Osteoblast (primary cell): Measurements from ENCODE around the gene UBE2N. TPM values are rescaled to one million over a fixed set of nuclear protein-coding genes. Genes with fewer than 3 reads are reported as not detected.
"Not testable (repeated sequence)": the region's sequence is repeated elsewhere in the genome, so short reads cannot be mapped to it uniquely, and the experiment has no call there.

Experiments
- DNase-seq: peaks from one replicate; pipeline ENCODE4 v3.0.0; 2011; ENCODE audit warnings: low spot score, mixed read lengths; ENCODE audit not compliant: insufficient read length; ENCODE audit errors: missing footprints
- H2AFZ ChIP-seq: 2 replicates; pipeline ENCODE4 v1.6.0; 2011; ENCODE audit warnings: mild to moderate bottlenecking, low read length
- H3K27ac ChIP-seq: 2 replicates; pipeline ENCODE4 v1.5.1; 2011; ENCODE audit warnings: mild to moderate bottlenecking, low read depth, low read length, moderate library complexity
- H3K27me3 ChIP-seq: 2 replicates; pipeline ENCODE4 v1.6.0; 2012; ENCODE audit warnings: mild to moderate bottlenecking, control low read depth, inconsistent platforms, low read length, moderate library complexity; ENCODE audit not compliant: insufficient read depth
- H3K36me3 ChIP-seq: 2 replicates; pipeline ENCODE4 v1.5.1; 2011; ENCODE audit warnings: mild to moderate bottlenecking, low read length, control low read depth, moderate library complexity; ENCODE audit not compliant: insufficient read depth
- H3K4me1 ChIP-seq: 2 replicates; pipeline ENCODE4 v1.5.1; 2011; ENCODE audit warnings: mild to moderate bottlenecking, low read length, control low read depth, moderate library complexity; ENCODE audit not compliant: insufficient read depth
- H3K4me2 ChIP-seq: 2 replicates; pipeline ENCODE4 v1.6.0; 2011; ENCODE audit warnings: mild to moderate bottlenecking, low read length; ENCODE audit not compliant: insufficient read depth
- H3K4me3 ChIP-seq: fragments of 200-600 bp; sonication (generic); 3 replicates; pipeline ENCODE4 v1.5.1; 2012; ENCODE audit warnings: mild to moderate bottlenecking, low read length, inconsistent platforms; ENCODE audit not compliant: insufficient read depth
- H3K79me2 ChIP-seq: 2 replicates; pipeline ENCODE4 v1.6.0; 2012; ENCODE audit warnings: mild to moderate bottlenecking, low read length, control low read depth, inconsistent platforms; ENCODE audit not compliant: insufficient read depth
- H3K9me3 ChIP-seq: 2 replicates; pipeline ENCODE4 v1.5.1; 2011; ENCODE audit warnings: low read depth, low read length, control low read depth
- H4K20me1 ChIP-seq: 2 replicates; pipeline ENCODE4 v1.6.0; 2012; ENCODE audit warnings: mild to moderate bottlenecking, low read length, control low read depth; ENCODE audit not compliant: insufficient read depth
- CTCF ChIP-seq: IDR thresholded peaks from 2 replicates; pipeline ENCODE4 v1.5.1; 2011; ENCODE audit warnings: mild to moderate bottlenecking, low read depth, low read length, moderate library complexity; ENCODE audit errors: extremely low read depth
- total RNA-seq: library from RNA; depleted of rRNA; stranded (reverse); fragments of >200 nt; gene quantifications from 2 replicates; pipeline ENCODE4 v1.2.3, GENCODE V29; 2012

The UBE2N gene
- total RNA-seq, 1 donor, result 44.2 TPM

- Histone ChIP-seq H4K20me1 (peaks cover 9% of the 10 kb centered on the region), H2AFZ (no peak overlapping the region), H3K27ac (no peak overlapping the region), H3K36me3 (peaks cover 23% of the 10 kb centered on the region), H3K27me3 (no peaks in the 10 kb centered on the region), H3K4me2 (no peak overlapping the region), H3K4me3 (no peak overlapping the region), H3K9me3 (no peaks in the 10 kb centered on the region), H3K79me2 (peaks cover 64% of the 10 kb centered on the region), H3K4me1 (no peaks in the 10 kb centered on the region)
- no peak for DNase-seq
- TF ChIP-seq CTCF, result no peak
These were observed 48.3 kb downstream of the UBE2N start for GRCh38 chr12:93393425-93393824.

- peaks cover 23% of the 10 kb centered on the region for H4K20me1 ChIP-seq
- peaks cover 6% of the 10 kb centered on the region for H3K36me3 ChIP-seq
- H3K79me2 ChIP-seq, result peaks cover 81% of the 10 kb centered on the region
- no peak overlapping the region for H2AFZ ChIP-seq
- H3K9me3 ChIP-seq, result no peaks in the 10 kb centered on the region
- H3K4me2 ChIP-seq, result no peak overlapping the region
- H3K27ac ChIP-seq, result no peak overlapping the region
- peaks cover 14% of the 10 kb centered on the region for H3K4me1 ChIP-seq
- no peak overlapping the region for H3K4me3 ChIP-seq
- no peak for DNase-seq
- no peaks in the 10 kb centered on the region for H3K27me3 ChIP-seq
- TF ChIP-seq CTCF, result no peak
These were observed 51.0 kb downstream of the UBE2N start for GRCh38 chr12:93390549-93391297.

- no peak for TF ChIP-seq CTCF
- peaks cover 86% of the 10 kb centered on the region for H3K79me2 ChIP-seq
- no peak for DNase-seq
- no peak overlapping the region for H3K27ac ChIP-seq
- no peaks in the 10 kb centered on the region for H3K9me3 ChIP-seq
- H3K27me3 ChIP-seq, result no peaks in the 10 kb centered on the region
- H3K36me3 ChIP-seq, result peaks cover under 1% of the 10 kb centered on the region
- no peak overlapping the region for H2AFZ ChIP-seq
- H3K4me1 ChIP-seq, result peaks cover 14% of the 10 kb centered on the region
- no peak overlapping the region for H3K4me2 ChIP-seq
- peaks cover 28% of the 10 kb centered on the region for H4K20me1 ChIP-seq
- H3K4me3 ChIP-seq, result no peak overlapping the region
These were observed 51.7 kb downstream of the UBE2N start for GRCh38 chr12:93390031-93390430.

GRCh38 chr12:93387780-93388179 lies 54.0 kb downstream of the UBE2N start:
- H4K20me1 ChIP-seq, result peaks cover 42% of the 10 kb centered on the region
- H3K4me1 ChIP-seq, result peaks cover 14% of the 10 kb centered on the region
- DNase-seq, result peak; percentile 85
- H3K4me3 ChIP-seq, result peak overlapping the region; percentile 2
- TF ChIP-seq CTCF, result no peak
- H3K9me3 ChIP-seq, result no peaks in the 10 kb centered on the region
- no peak overlapping the region for H2AFZ ChIP-seq
- H3K27me3 ChIP-seq, result no peaks in the 10 kb centered on the region
- H3K27ac ChIP-seq, result peak overlapping the region; percentile 31
- H3K36me3 ChIP-seq, result no peaks in the 10 kb centered on the region
- H3K79me2 ChIP-seq, result peaks cover 93% of the 10 kb centered on the region
- H3K4me2 ChIP-seq, result peak overlapping the region; percentile 39

GRCh38 chr12:93381976-93382437 lies 59.7 kb downstream of the UBE2N start:
- H3K4me3 ChIP-seq, H3K27me3 ChIP-seq, DNase-seq, H3K9me3 ChIP-seq, H3K36me3 ChIP-seq, H2AFZ ChIP-seq, H3K27ac ChIP-seq: not testable (repeated sequence)
- peak overlapping the region; percentile 81 for H3K4me2 ChIP-seq
- peaks cover 19% of the 10 kb centered on the region for H3K4me1 ChIP-seq
- H3K79me2 ChIP-seq, result peaks cover 88% of the 10 kb centered on the region
- peaks cover 47% of the 10 kb centered on the region for H4K20me1 ChIP-seq
